Lower leg skin (tissue), 4 donors: Measurements from ENCODE around the gene RXRA. TPM values are rescaled to one million over a fixed set of nuclear protein-coding genes. Genes with fewer than 3 reads are reported as not detected.

ENCODE experiments used
- DNase-seq, 2 donors: peaks; one replicate each; pipeline ENCODE4 v3.0.0-alpha.2; 2019; ENCODE audit warnings: low spot score in 2 of 2
- H3K4me3 ChIP-seq: fragments of 200-600 bp; sonication (generic); 2 replicates; pipeline ENCODE4 v1.5.1; 2017; ENCODE audit warnings: mild to moderate bottlenecking, low read depth; ENCODE audit not compliant: poor library complexity, severe bottlenecking
- CTCF ChIP-seq, 3 donors: fragments of 450-650 bp; IDR thresholded peaks; one replicate each; pipeline ENCODE4 v1.5.1; 2016; ENCODE audit warnings: antibody characterized with exemption in 3 of 3, mild to moderate bottlenecking in 3 of 3, moderate library complexity in 2 of 3
- POLR2A ChIP-seq, 2 donors: fragments of 450-650 bp; IDR thresholded peaks; one replicate each; pipeline ENCODE4 v1.6.1; 2016 to 2017; ENCODE audit warnings: antibody characterized with exemption in 2 of 2, mild to moderate bottlenecking in 1 of 2, moderate library complexity in 1 of 2
- WGBS, 2 donors: methylation state at CpG; one replicate each; pipeline ENCODE4 v1.1.5; 2018; 5-methylcytosine and 5-hydroxymethylcytosine counted together
- intact Hi-C: fragments of 100-400 bp; cut with DNase I; formaldehyde crosslinking; loops from one replicate; pipeline ENCODE4 v1.15.0; 2023; ENCODE audit warnings: low total_unique reads
- total RNA-seq, 4 donors: library from RNA; depleted of rRNA; stranded (reverse); fragments of >200 nt; gene quantifications; one replicate each; pipeline ENCODE4 v1.1.0, GENCODE V29; 2016

Gene RXRA
- total RNA-seq, 4 donors from 2014 or later, result 143 to 242 (median 166) TPM

- H3K4me3 ChIP-seq, result no peak overlapping the region
- 61 to 63% methylated on average over 12 of the region's 12 CpGs for WGBS, 2 donors
- intact Hi-C loops, result no loop called here
- DNase-seq, result no peak
- TF ChIP-seq POLR2A (IDR thresholded peaks at IDR 0.05) (no peak), CTCF (IDR thresholded peaks at IDR 0.05) (no peak)
Observed at GRCh38 chr9:134345737-134346136, 19.5 kb downstream of the RXRA start.

DNA sequence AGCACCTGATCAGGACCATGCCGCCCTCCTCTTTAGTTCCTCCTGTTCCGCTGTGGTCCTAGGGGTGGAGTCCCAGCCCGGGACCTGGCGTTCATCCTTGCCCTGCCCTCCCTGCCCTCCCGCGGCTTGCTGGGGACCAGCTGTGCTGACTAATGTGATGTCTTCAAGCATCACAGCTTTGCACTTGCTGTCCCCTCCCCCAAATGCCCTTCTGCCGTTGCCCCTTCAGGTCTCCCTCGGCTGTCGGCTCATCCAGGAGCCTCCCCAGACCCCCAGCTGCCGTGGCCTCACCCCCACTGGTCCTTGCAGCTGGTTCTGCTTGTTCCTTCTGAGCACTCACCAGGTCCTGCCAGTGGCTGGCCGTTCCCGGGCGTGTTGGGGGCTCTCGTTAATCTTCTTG, 19.9 kb downstream of the RXRA start:
- H3K4me3 ChIP-seq, result no peak overlapping the region
- intact Hi-C loops, result no loop called here
- 27 to 34% methylated on average over 14 of the region's 14 CpGs for WGBS, 2 donors
- no peak for DNase-seq
- no peak for TF ChIP-seq CTCF (IDR thresholded peaks at IDR 0.05)
- TF ChIP-seq POLR2A (IDR thresholded peaks at IDR 0.05), result no peak

GRCh38 chr9:134346840-134347583, 20.8 kb downstream of the RXRA start:
- intact Hi-C loops, result no loop called here
- no peak for TF ChIP-seq POLR2A (IDR thresholded peaks at IDR 0.05)
- TF ChIP-seq CTCF (IDR thresholded peaks at IDR 0.05), result no peak
- no peak overlapping the region for H3K4me3 ChIP-seq
- no peak for DNase-seq
- 85 to 86% methylated on average over 20 to 21 of the region's 21 CpGs for WGBS, 2 donors

DNA sequence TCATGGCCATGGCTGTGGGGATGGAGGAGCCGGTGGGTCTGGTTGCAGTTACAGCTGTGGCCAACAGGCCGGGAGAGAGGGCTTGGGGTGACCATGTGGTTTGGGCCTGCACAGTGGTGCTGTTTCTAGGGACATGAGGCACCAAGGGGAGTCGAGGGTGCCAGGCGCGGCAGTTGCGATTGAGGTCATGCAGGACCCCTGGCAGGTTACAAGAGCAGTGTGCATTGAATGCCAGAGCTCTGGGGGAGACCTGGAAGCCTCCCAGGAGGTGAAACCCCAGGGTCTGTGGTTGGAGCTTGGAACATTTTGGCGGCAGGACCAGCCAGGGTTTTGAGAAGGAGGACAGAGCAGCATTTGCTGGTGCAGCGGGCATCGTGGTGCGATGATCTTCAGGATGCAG, 21.7 kb downstream of the RXRA start:
- WGBS, 2 donors, result 74 to 76% methylated on average over 10 of the region's 10 CpGs
- no peak for TF ChIP-seq POLR2A (IDR thresholded peaks at IDR 0.05)
- TF ChIP-seq CTCF (IDR thresholded peaks at IDR 0.05), result no peak

GRCh38 chr9:134348404-134349155, 22.3 kb downstream of the RXRA start:
- intact Hi-C loops, result no loop called here
- WGBS, 2 donors, result 62 to 68% methylated on average over 25 to 26 of the region's 30 CpGs
- no peak for TF ChIP-seq CTCF (IDR thresholded peaks at IDR 0.05)
- no peak for DNase-seq
- H3K4me3 ChIP-seq, result no peak overlapping the region

More for the DNA sequence above, 21.7 kb downstream of the RXRA start:
- H3K4me3 ChIP-seq, result no peak overlapping the region
- DNase-seq, result no peak
- intact Hi-C loops, result no loop called here
